GM12891 (cell line): Measurements from ENCODE around the gene OCSTAMP.

ENCODE experiments used
- POLR2A ChIP-seq: IDR thresholded peaks from 2 replicates; pipeline ENCODE4 v1.6.1; 2011; ENCODE audit warnings: low read depth, low read length, control low read depth
- POLR2AphosphoS5 ChIP-seq: IDR thresholded peaks from 2 replicates; pipeline ENCODE4 v1.6.1; 2011; ENCODE audit warnings: low read depth, low read length, control low read depth
- TAF1 ChIP-seq: IDR thresholded peaks from 2 replicates; pipeline ENCODE4 v1.6.1; 2011; ENCODE audit warnings: low read depth, low read length, control low read depth

DNA sequence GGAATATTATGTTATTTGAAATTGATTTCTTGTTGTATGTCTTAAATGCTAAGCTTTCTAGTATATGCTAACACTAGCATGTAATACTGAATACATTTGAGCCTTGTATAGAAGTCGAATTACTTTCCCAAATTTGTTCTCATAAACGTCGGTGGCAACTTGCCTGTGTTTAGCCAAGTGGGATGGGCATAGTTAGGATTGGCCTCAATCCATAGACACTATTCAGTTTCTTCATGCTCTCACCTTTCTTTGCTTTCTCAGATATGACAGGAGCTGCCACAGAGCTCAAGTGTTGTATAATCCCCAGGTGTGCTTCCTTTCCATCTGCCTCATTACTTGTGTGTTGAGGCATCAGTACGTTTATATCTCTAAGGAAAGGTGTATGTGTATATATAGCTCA, 56.4 kb downstream of the OCSTAMP start:
- no peak for TF ChIP-seq POLR2A
- no peak for TF ChIP-seq POLR2AphosphoS5
- TF ChIP-seq TAF1: no peak
